Colonic mucosa (tissue), 4 donors: Measurements from ENCODE around the gene SREBF1. TPM values are rescaled to one million over a fixed set of nuclear protein-coding genes. Genes with fewer than 3 reads are reported as not detected.
A peak's percentile ranks its signal among the peaks of the same experiment; 100 is the strongest.

ENCODE experiments used
- DNase-seq: peaks from one replicate; pipeline ENCODE4 v3.0.0-alpha.2; 2020
- H3K27ac ChIP-seq: fragments of 200-600 bp; one replicate; pipeline ENCODE4 v1.8.0; 2021
- H3K27me3 ChIP-seq: fragments of 200-600 bp; one replicate; pipeline ENCODE4 v1.8.0; 2021
- H3K36me3 ChIP-seq: fragments of 200-600 bp; one replicate; pipeline ENCODE4 v1.8.0; 2021
- H3K4me1 ChIP-seq: fragments of 200-600 bp; one replicate; pipeline ENCODE4 v1.8.0; 2021; ENCODE audit warnings: mild to moderate bottlenecking
- H3K4me3 ChIP-seq: fragments of 200-600 bp; one replicate; pipeline ENCODE4 v1.8.0; 2021
- H3K9ac ChIP-seq, 2 donors: one replicate each; pipeline ENCODE4 v1.7.0; 2013; ENCODE audit warnings: control low read depth in 2 of 2, low read depth in 2 of 2, low read length in 2 of 2
- H3K9me3 ChIP-seq: fragments of 200-600 bp; one replicate; pipeline ENCODE4 v1.8.0; 2021
- intact Hi-C: fragments of 100-400 bp; cut with DNase I; formaldehyde crosslinking; loops from one replicate; pipeline ENCODE4 v1.14.1; 2022
- total RNA-seq, 2 donors: library from RNA; stranded (reverse); fragmentation: NEBNext Ultra II Directional in 1 of 2; extraction: Animal tissue kit (Norgen Biotek cat#: 25700) in 1 of 2; gene quantifications; one replicate each; pipeline ENCODE4 v1.2.1, GENCODE V29; 2021
- TF ChIP-seq, protein P1 (sequence below): fragments of 200-600 bp; IDR thresholded peaks from one replicate; pipeline ENCODE4 v1.8.0; 2022; ENCODE audit warnings: antibody characterized with exemption, mild to moderate bottlenecking
- donor health status: healthy.
- donor health status: DM: no; HTN: no; CAD: no.
- donor health status: DM: no; HTN: no; CAD: no.

SREBF1 gene
- total RNA-seq, result 100 to 1,000 TPM; 170 to 174 TPM

DNA sequence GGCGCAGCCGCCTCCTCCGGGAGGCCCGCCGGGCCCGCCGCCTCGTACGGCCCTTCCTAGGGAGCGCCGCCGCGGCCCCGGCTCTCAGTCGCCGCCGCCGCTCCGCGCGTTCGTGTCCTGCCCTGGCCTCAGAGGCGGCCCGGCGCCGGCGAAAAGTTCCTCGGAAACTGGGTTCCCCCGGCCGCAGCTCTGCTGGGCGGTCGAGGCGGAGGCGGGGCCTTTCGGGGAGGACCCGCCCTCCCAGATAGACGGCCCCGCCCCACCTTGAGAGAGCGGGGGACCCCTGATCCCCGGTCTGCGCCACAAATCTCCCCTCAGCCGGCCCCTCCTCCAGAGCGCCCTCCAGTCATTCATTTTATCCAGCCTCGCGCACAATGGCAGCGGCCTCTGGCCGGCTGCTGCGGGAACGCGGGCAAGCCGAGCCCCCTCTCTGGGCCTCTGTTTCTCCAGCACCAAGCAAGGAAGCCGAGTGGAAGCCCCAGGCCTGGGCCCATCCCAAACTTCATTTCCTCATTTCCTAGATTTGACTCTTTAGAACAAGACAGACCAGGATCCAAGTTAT is at the start of gene SREBF1:
SREBF1 (minus strand) TSS at position 169 of the 562 bp plus-strand sequence. CDS start 169 bp downstream, outside the sequence.
- Histone ChIP-seq H3K4me1 (peaks cover 32% of the 10 kb centered on the region), H3K4me3 (peak within 1 kb of the TSS; percentile 95), H3K27ac (peak within 1 kb of the TSS; percentile 100), H3K36me3 (no peaks in the 10 kb centered on the region), H3K9me3 (no peaks in the 10 kb centered on the region), H3K27me3 (no peaks in the 10 kb centered on the region), H3K9ac (peak within 1 kb of the TSS; percentile 87 to 92)
- intact Hi-C loops, result no loop called here
- peak; percentile 79 for DNase-seq
- TF ChIP-seq, protein P1, sequence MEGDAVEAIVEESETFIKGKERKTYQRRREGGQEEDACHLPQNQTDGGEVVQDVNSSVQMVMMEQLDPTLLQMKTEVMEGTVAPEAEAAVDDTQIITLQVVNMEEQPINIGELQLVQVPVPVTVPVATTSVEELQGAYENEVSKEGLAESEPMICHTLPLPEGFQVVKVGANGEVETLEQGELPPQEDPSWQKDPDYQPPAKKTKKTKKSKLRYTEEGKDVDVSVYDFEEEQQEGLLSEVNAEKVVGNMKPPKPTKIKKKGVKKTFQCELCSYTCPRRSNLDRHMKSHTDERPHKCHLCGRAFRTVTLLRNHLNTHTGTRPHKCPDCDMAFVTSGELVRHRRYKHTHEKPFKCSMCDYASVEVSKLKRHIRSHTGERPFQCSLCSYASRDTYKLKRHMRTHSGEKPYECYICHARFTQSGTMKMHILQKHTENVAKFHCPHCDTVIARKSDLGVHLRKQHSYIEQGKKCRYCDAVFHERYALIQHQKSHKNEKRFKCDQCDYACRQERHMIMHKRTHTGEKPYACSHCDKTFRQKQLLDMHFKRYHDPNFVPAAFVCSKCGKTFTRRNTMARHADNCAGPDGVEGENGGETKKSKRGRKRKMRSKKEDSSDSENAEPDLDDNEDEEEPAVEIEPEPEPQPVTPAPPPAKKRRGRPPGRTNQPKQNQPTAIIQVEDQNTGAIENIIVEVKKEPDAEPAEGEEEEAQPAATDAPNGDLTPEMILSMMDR, result no peak

DNA sequence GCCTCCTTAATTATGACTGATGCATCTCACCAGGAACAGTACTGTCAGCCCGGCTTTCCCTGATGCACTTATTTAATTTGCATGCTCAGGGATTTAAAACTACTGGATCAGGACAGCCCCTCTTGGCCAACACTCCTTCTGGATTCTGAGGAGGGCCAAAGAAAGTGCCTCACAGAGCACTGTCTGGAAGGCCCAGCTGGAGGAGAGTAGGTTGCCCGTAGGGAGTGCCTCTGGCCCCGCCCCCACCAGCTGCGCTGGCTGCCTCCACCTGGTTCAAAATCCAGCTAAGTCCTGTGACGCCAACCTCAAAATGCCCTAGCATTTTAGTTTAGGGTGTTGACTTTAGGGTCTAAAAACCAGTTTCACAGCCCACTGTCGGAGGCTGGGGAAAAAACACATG is 49.4 kb upstream of the SREBF1 start:
- Histone ChIP-seq H3K27ac (no peak overlapping the region), H3K36me3 (peaks cover 5% of the 10 kb centered on the region), H3K9ac (no peak overlapping the region), H3K9me3 (no peaks in the 10 kb centered on the region), H3K4me3 (no peak overlapping the region), H3K27me3 (no peaks in the 10 kb centered on the region), H3K4me1 (no peaks in the 10 kb centered on the region)
- DNase-seq, result peak; percentile 64
- intact Hi-C loops, result no loop called here
- TF ChIP-seq, protein P1, result no peak

DNA sequence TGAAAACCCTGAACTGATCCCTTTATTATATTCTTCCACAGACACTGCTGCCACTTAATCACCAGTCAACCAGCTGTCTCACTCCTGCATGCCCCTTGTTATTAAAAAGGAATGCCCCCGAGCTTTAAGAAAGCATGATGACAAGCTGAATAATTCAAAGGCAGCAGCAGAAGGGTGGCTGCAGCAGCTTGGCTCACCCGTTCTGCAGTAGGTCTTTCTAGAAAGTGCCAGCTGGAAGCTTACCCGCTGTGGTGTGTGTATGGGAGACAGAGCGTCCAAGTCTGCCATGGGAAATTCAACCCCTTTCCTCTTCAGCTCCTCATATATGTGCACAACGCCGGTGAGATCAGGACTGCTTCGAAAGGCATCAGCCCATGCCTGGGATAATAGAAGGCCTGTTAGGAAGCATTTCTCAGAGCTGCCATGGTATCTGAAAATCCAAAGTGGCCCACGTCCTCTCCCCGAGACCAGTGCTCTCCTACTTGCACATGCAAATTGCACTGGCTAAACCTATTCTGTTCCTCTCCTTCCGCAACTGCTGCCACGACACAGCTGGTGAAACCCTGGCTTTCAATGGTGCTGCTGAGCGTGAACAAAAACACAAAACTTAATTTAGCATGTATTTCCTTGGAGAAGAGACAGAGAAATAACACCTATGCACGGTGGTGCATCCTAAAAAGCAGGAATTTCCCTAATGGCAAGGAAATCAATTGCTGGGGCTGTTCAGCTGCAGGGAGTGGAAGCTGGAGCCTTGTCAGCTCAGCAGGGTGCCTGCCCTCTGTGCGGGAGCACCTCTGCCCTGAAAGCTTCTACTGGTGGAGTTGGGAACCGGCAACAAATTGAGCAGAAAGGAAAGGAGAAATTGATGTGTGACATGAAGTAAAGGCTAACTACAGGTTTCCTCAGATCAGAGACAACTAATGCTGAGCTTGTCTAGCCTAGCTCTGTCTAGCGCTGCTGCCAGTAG is 47.9 kb upstream of the SREBF1 start:
- intact Hi-C loops, result no loop called here
- TF ChIP-seq, protein P1, result no peak
- Histone ChIP-seq H3K4me1 (no peaks in the 10 kb centered on the region), H3K4me3 (no peak overlapping the region), H3K9me3 (no peaks in the 10 kb centered on the region), H3K27ac (no peak overlapping the region), H3K27me3 (no peaks in the 10 kb centered on the region), H3K36me3 (peaks cover 5% of the 10 kb centered on the region), H3K9ac (no peak overlapping the region)
- DNase-seq, result no peak

DNA sequence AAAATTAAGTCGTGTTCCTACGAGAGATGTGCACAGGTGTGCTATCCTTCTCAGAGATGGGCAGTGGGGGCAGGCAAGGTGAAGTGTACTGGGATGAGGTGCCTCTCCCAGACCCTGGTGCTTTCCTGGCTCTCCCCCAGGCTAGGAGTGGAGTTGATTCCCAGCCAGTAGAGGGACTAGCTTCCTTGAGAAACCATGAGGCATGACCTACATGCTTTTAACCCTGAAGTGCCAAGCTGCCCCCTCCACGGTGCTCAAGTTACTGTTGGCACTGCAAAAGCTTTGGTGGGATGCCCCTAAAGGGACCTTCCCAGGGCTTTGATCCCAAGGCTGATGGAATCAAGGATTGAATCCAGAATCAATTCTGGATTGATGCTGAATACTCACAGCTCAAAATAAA is 47.0 kb upstream of the SREBF1 start:
- Histone ChIP-seq H3K27me3 (no peaks in the 10 kb centered on the region), H3K9ac (no peak overlapping the region), H3K4me1 (no peaks in the 10 kb centered on the region), H3K9me3 (no peaks in the 10 kb centered on the region), H3K36me3 (peaks cover 6% of the 10 kb centered on the region), H3K4me3 (no peak overlapping the region), H3K27ac (no peak overlapping the region)
- TF ChIP-seq, protein P1, result no peak
- no peak for DNase-seq
- intact Hi-C loops, result no loop called here

DNA sequence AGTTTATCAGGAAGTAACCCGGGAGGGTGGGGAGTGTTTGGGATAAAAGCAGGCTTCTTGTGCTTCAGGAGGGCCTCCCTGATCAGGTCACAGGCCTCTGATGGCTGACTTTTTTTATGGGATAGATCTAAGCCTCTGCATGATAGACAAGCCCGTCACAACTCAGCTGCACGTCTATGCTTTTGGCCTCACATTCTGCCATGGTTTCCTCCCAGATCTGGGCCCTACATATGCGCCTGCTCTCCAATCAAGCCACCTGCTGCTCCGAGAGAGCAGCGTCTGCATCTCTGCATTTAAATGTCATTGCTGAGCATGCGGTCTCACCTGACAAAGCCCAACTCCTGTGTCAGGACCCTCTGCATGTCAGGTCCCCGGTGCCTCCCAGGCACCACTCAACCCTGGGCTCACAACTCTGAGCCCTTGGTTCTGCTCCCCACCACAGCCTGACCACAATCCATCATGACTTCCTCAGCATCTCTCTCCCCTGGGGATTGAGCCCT is 45.3 kb upstream of the SREBF1 start:
- intact Hi-C loops, result no loop called here
- peaks cover 11% of the 10 kb centered on the region for H3K36me3 ChIP-seq
- TF ChIP-seq, protein P1, result no peak
- no peaks in the 10 kb centered on the region for H3K4me1 ChIP-seq
- H3K27me3 ChIP-seq, result no peaks in the 10 kb centered on the region
- H3K27ac ChIP-seq, result no peak overlapping the region
- H3K4me3 ChIP-seq, result no peak overlapping the region
- H3K9me3 ChIP-seq, result no peaks in the 10 kb centered on the region
- H3K9ac ChIP-seq, result no peak overlapping the region
- no peak for DNase-seq
